Neural progenitor cell (in vitro differentiated cells): ENCODE results near the gene TSC22D3. TPM values are rescaled to one million over a fixed set of nuclear protein-coding genes. Genes with fewer than 3 reads are reported as not detected.

Experiments used
- DNase-seq: peaks from one replicate; pipeline ENCODE4 v3.0.0-alpha.2; 2016; ENCODE audit warnings: low spot score
- H2AFZ ChIP-seq: fragments of 200-600 bp; sonication (generic); replicated peaks from 2 replicates; pipeline ENCODE4 v1.6.1; 2016; ENCODE audit warnings: antibody characterized with exemption
- H3F3A ChIP-seq: fragments of 200-600 bp; sonication (generic); 2 replicates; pipeline ENCODE4 v1.6.1; 2016; ENCODE audit warnings: antibody characterized with exemption, low read depth
- H3K27ac ChIP-seq: fragments of 200-600 bp; sonication (generic); 2 replicates; pipeline ENCODE4 v1.5.1; 2016; ENCODE audit warnings: mild to moderate bottlenecking
- H3K27me3 ChIP-seq: fragments of 200-600 bp; sonication (generic); 2 replicates; pipeline ENCODE4 v1.6.1; 2016; ENCODE audit warnings: mild to moderate bottlenecking, moderate library complexity
- H3K36me3 ChIP-seq: fragments of 200-600 bp; sonication (generic); 2 replicates; pipeline ENCODE4 v1.5.1; 2016
- H3K4me1 ChIP-seq: fragments of 200-600 bp; sonication (generic); 2 replicates; pipeline ENCODE4 v1.6.1; 2016; ENCODE audit warnings: mixed run types
- H3K4me2 ChIP-seq: fragments of 200-600 bp; sonication (generic); 2 replicates; pipeline ENCODE4 v1.6.1; 2016
- H3K4me3 ChIP-seq: fragments of 200-600 bp; sonication (generic); 2 replicates; pipeline ENCODE4 v1.5.1; 2016
- H3K79me2 ChIP-seq: fragments of 200-600 bp; sonication (generic); 2 replicates; pipeline ENCODE4 v1.6.1; 2016; ENCODE audit warnings: low read depth
- H3K9ac ChIP-seq: fragments of 200-600 bp; sonication (generic); 2 replicates; pipeline ENCODE4 v1.6.1; 2016
- H3K9me3 ChIP-seq: fragments of 200-600 bp; sonication (generic); 2 replicates; pipeline ENCODE4 v1.5.1; 2016; ENCODE audit warnings: low read depth
- H4K20me1 ChIP-seq: fragments of 200-600 bp; sonication (generic); 2 replicates; pipeline ENCODE4 v1.6.1; 2016; ENCODE audit warnings: low read depth
- H3K27ac Mint-ChIP-seq: 3 replicates; pipeline ENCODE4 v1.8.0; 2021; ENCODE audit warnings: mixed read lengths
- H3K27me3 Mint-ChIP-seq: 2 replicates; pipeline ENCODE4 v1.8.0; 2022; ENCODE audit warnings: low read depth, mild to moderate bottlenecking, inconsistent platforms, moderate library complexity, mixed read lengths; ENCODE audit not compliant: insufficient read depth
- H3K36me3 Mint-ChIP-seq: 3 replicates; pipeline ENCODE4 v1.8.0; 2021; ENCODE audit warnings: mixed read lengths
- H3K4me1 Mint-ChIP-seq: 3 replicates; pipeline ENCODE4 v1.8.0; 2021; ENCODE audit warnings: mixed read lengths
- H3K4me3 Mint-ChIP-seq: 3 replicates; pipeline ENCODE4 v1.8.0; 2021; ENCODE audit warnings: mild to moderate bottlenecking, moderate library complexity, mixed read lengths
- H3K9me3 Mint-ChIP-seq: 3 replicates; pipeline ENCODE4 v1.8.0; 2020; ENCODE audit warnings: mixed read lengths
- EZH2 ChIP-seq: fragments of 200-600 bp; sonication (generic); IDR thresholded peaks from 2 replicates; pipeline ENCODE4 v1.6.1; 2017; ENCODE audit warnings: antibody characterized with exemption, mild to moderate bottlenecking, moderate library complexity
- EZH2phosphoT487 ChIP-seq: fragments of 200-600 bp; sonication (generic); IDR thresholded peaks from 2 replicates; pipeline ENCODE4 v1.6.1; 2017; ENCODE audit warnings: antibody characterized with exemption
- total RNA-seq: library from RNA; depleted of rRNA; stranded (reverse); fragments of >200 nt; gene quantifications from 2 replicates; pipeline ENCODE4 v1.2.3, GENCODE V29; 2015; ENCODE audit warnings: low replicate concordance
- TF ChIP-seq, protein P1 (sequence below): fragments of 200-600 bp; sonication (generic); IDR thresholded peaks from 2 replicates; pipeline ENCODE4 v1.5.1; 2017; ENCODE audit warnings: antibody characterized with exemption, mild to moderate bottlenecking

TSC22D3 gene
- total RNA-seq, 1 donor from 2014 or later: 44.9 TPM

- H3K4me1 ChIP-seq: peaks cover 8% of the 10 kb centered on the region
- DNase-seq: no peak
- Mint-ChIP-seq H3K4me1 (peaks cover 14% of the 10 kb centered on the region), H3K27me3 (peaks cover 14% of the 10 kb centered on the region), H3K4me3 (no peak overlapping the region), H3K36me3 (no peaks in the 10 kb centered on the region), H3K9me3 (no peaks in the 10 kb centered on the region), H3K27ac (no peak overlapping the region)
- no peak overlapping the region for H3K9ac ChIP-seq
- H3K4me2 ChIP-seq: no peak overlapping the region
- H2AFZ ChIP-seq: no peak overlapping the region
- H3K27ac ChIP-seq: no peak overlapping the region
- no peaks in the 10 kb centered on the region for H3K9me3 ChIP-seq
- H3K4me3 ChIP-seq: no peak overlapping the region
- no peaks in the 10 kb centered on the region for H3K79me2 ChIP-seq
- TF ChIP-seq, protein P1, sequence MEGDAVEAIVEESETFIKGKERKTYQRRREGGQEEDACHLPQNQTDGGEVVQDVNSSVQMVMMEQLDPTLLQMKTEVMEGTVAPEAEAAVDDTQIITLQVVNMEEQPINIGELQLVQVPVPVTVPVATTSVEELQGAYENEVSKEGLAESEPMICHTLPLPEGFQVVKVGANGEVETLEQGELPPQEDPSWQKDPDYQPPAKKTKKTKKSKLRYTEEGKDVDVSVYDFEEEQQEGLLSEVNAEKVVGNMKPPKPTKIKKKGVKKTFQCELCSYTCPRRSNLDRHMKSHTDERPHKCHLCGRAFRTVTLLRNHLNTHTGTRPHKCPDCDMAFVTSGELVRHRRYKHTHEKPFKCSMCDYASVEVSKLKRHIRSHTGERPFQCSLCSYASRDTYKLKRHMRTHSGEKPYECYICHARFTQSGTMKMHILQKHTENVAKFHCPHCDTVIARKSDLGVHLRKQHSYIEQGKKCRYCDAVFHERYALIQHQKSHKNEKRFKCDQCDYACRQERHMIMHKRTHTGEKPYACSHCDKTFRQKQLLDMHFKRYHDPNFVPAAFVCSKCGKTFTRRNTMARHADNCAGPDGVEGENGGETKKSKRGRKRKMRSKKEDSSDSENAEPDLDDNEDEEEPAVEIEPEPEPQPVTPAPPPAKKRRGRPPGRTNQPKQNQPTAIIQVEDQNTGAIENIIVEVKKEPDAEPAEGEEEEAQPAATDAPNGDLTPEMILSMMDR: no peak
- TF ChIP-seq EZH2phosphoT487 (no peak), EZH2 (no peak)
- H4K20me1 ChIP-seq: no peaks in the 10 kb centered on the region
- no peaks in the 10 kb centered on the region for H3F3A ChIP-seq
- no peaks in the 10 kb centered on the region for H3K27me3 ChIP-seq
- H3K36me3 ChIP-seq: no peaks in the 10 kb centered on the region
Observed at GRCh38 chrX:107758231-107758766, 17.3 kb downstream of the TSC22D3 start.

DNA sequence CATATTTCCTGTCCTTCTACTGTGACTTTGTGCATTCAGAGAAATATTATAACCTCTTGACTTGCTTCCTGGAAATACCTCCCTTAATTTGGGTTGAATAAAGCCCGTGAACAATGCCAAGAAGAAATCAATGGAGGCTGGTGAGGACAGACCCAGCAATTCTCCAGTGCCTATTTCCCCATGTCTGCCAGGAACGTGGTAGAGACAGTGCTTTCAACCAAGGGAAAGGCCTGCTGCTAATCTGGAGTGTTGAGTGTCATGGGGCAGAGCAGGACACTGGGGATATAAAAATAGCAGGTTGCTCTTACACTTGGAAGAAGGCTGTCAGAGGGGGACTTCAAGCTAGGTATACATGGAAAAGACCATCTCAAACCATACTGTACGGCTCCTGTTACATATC, 19.9 kb downstream of the TSC22D3 start:
- no peaks in the 10 kb centered on the region for H3K9me3 ChIP-seq
- no peaks in the 10 kb centered on the region for H3K36me3 ChIP-seq
- TF ChIP-seq, protein P1: no peak
- no peak for TF ChIP-seq EZH2
- no peak for TF ChIP-seq EZH2phosphoT487
- no peaks in the 10 kb centered on the region for H3K79me2 ChIP-seq
- DNase-seq: no peak
- Mint-ChIP-seq H3K27ac (no peak overlapping the region), H3K4me3 (no peak overlapping the region), H3K4me1 (peaks cover 27% of the 10 kb centered on the region), H3K27me3 (peaks cover 14% of the 10 kb centered on the region), H3K36me3 (no peaks in the 10 kb centered on the region), H3K9me3 (peaks cover 2% of the 10 kb centered on the region)
- H3K4me1 ChIP-seq: peaks cover 16% of the 10 kb centered on the region
- no peak overlapping the region for H3K9ac ChIP-seq
- no peak overlapping the region for H3K4me3 ChIP-seq
- no peaks in the 10 kb centered on the region for H4K20me1 ChIP-seq
- H3K4me2 ChIP-seq: no peak overlapping the region
- H3K27me3 ChIP-seq: no peaks in the 10 kb centered on the region
- no peaks in the 10 kb centered on the region for H3F3A ChIP-seq
- no peak overlapping the region for H3K27ac ChIP-seq
- no peak overlapping the region for H2AFZ ChIP-seq

- H3K27me3 ChIP-seq: no peaks in the 10 kb centered on the region
Observed at GRCh38 chrX:107753187-107753586, 22.4 kb downstream of the TSC22D3 start.

More at GRCh38 chrX:107753187-107753586, 22.4 kb downstream of the TSC22D3 start:
- H3K4me1 ChIP-seq: peaks cover 21% of the 10 kb centered on the region
- H3K27ac ChIP-seq: no peak overlapping the region
- no peak overlapping the region for H3K4me2 ChIP-seq
- H3K27me3 Mint-ChIP-seq: peaks cover 14% of the 10 kb centered on the region
- no peak overlapping the region for H3K4me3 ChIP-seq
- H3K36me3 Mint-ChIP-seq: no peaks in the 10 kb centered on the region
- H3K9ac ChIP-seq: no peak overlapping the region
- no peak overlapping the region for H3K4me3 Mint-ChIP-seq
- no peaks in the 10 kb centered on the region for H3K79me2 ChIP-seq
- no peaks in the 10 kb centered on the region for H3K36me3 ChIP-seq
- no peaks in the 10 kb centered on the region for H4K20me1 ChIP-seq
- no peaks in the 10 kb centered on the region for H3K9me3 ChIP-seq
- no peak overlapping the region for H3K27ac Mint-ChIP-seq
- peaks cover 28% of the 10 kb centered on the region for H3K4me1 Mint-ChIP-seq
- no peak for DNase-seq
- H3K9me3 Mint-ChIP-seq: peaks cover 2% of the 10 kb centered on the region
- H3F3A ChIP-seq: no peaks in the 10 kb centered on the region
- TF ChIP-seq, protein P1: no peak
- no peak for TF ChIP-seq EZH2
- no peak for TF ChIP-seq EZH2phosphoT487
- H2AFZ ChIP-seq: no peak overlapping the region
